HG02943 (cell line): Measurements from ENCODE around the gene PTPN22.

Experiments used
- ATAC-seq: cut with Tn5 transposase; IDR thresholded peaks from one replicate; pipeline ENCODE4 v1.9.1; 2021; ENCODE audit warnings: mild to moderate bottlenecking, low read depth, moderate library complexity; ENCODE audit not compliant: unreplicated experiment

PTPN22 gene

GRCh38 chr1:113871597-113872113, at the start of gene PTPN22:
PTPN22 (minus strand) TSS chr1:113871712.
- ATAC-seq, result peak; percentile 81

GRCh38 chr1:113918243-113918642, 46.7 kb upstream of the PTPN22 start:
- no peak for ATAC-seq

- ATAC-seq, result no peak
Measured at GRCh38 chr1:113917400-113918082, 46.0 kb upstream of the PTPN22 start.

DNA sequence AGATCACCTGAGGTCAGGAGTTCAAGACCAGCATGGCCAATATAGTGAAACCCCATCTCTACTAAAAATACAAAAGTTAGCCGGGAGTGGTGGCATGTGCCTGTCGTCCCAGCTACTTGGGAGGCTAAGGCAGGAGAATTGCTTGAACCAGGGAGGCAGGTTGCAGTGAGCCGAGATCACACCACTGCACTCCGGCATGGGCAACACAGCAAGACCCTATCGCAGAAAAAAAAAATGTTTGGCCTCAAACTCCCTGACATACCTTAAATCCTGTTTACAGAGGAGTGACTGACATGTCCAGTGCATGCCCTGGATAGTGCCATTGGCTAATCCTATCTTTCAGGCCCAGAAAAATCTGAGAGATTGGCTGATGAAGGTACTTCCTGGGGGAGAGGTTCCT, 45.5 kb upstream of the PTPN22 start:
- ATAC-seq, result no peak

- no peak for ATAC-seq
Measured at GRCh38 chr1:113913887-113914664, 42.6 kb upstream of the PTPN22 start.

- no peak for ATAC-seq
Measured at GRCh38 chr1:113913312-113913668, 41.8 kb upstream of the PTPN22 start.

DNA sequence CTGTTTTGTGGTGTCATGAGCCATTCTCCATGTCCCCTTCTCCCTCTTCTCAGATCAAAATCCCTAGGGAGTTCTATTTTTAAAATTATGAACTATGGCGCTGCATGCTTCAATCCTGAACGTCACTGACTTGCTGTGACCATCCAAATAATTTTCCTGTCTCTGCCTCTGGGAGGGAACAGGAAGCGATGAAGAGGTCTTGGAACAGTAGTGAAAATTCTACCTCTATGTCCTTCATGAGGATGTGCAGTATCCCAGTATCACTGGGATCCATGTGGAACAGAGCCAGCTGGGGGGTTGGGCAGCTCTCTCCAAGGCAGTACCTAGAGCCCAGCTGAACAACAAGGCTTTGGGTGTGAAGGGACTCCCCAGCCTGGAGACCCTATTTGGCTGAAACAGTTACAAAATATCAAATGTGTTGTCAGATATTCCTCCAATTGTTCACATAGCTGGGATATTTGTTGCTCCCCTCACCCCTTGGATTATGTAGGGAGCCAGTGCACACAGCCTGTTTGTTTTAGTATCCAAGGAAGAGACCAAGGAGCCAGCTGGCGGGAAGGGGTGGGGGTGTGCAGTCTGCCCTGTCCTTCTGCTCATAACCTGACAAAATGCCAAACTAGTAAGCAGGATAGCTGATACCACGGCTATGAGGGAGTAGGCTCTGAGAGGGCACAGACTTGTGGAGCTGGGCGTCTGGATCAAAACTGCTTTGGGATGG, 41.2 kb upstream of the PTPN22 start:
- ATAC-seq, result no peak

DNA sequence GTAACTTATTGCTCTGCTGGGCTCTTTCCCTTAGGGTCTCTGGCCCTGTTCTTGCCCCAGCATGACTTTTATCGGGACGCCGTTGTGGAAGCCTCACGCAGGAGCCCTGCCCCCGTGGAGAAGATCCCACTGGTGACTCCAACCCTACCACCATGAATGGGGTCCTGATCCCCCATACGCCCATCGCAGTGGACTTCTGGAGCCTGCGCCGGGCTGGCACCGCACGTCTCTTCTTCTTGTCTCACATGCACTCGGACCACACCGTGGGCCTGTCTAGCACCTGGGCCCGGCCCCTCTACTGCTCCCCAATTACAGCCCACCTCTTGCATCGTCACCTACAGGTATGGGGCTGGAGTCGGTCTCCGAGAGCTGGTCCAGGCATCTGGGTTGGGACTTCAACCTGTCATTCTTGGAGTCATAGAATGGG, 33.9 kb upstream of the PTPN22 start:
- ATAC-seq, result peak; percentile 9

GRCh38 chr1:113904674-113905434, 33.3 kb upstream of the PTPN22 start, which contains the start of the genes AP4B1 and DCLRE1B:
AP4B1 (minus strand) TSS chr1:113904799; CDS start chr1:113904717, 82 bp downstream.
DCLRE1B (plus strand) TSS chr1:113905326; CDS start chr1:113905587, 261 bp downstream.
- peak; percentile 91 for ATAC-seq

GRCh38 chr1:113904293-113904673, 32.8 kb upstream of the PTPN22 start:
- ATAC-seq, result peak; percentile 21

DNA sequence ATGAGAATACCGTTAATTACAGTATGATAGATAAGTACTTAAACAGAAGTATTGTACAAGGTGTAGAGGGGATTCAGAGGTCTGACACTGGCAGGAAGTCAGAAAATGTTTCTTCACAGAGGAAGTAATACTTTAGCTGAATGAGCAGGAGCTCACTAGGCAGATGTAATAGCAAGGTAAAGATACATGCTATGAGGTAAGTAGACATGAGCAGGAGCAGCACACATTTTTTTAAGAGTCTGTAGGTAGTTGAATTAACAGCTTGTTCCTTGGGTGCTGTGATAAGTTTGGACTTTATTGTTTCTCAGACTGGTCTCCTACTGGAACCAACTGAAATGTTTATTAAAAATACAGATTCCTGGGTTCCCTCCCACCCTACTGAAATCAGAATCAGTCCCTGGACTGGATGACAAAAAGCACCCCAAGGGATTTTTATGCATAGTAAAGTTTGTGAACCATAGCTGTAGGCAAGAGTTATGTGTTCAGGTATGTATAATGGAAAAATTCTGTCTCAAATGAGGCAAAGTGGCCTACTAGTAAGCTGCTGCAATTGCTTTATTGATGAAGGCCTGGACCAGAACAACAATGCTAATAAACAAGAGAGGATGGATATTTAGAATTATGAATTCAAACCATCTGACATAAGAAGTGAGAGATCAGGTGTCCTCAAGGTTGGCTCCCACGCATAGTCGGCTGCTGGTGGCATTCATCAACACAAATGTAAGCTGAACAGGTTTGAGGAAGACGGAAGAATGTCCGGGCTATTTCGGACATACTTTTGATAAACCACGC, 32.2 kb upstream of the PTPN22 start:
- no peak for ATAC-seq

DNA sequence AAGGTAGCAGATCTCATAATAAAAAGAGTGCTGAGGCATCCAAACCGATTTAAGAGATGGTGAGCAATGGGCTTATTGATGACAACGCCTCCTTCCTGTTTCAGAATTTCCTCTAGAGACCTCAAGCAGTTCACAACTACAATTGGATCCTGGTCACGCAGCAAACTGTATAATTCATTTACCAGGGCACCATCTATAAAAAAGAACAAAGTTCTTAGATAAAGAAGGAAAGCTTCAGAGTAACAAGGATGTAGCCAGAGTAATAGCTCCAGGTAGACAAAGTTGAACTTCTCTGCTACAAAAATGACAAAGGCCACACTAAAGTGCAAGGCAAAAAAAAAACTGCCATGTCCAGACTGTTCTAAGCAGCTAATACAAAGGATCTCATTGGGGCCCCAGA, 29.7 kb upstream of the PTPN22 start:
- ATAC-seq, result no peak

DNA sequence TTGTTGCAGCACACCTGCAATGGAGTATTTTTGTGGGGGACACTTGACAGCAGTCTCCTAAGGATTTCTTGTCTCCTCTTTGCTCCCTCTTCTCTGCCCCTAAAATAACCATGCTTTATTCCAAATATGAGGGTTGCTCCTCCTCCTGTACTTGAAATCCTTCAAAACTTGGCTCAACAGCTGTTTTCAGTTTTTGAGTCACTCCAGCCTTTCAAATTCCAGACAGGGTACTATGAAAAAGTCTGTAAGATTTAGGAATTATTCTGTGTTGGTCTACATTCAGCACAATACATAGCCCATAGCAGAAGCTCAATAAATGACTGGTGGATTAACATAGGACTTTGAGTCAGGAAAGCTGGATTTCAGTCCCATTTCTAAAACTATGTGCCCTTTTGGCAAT, 27.6 kb upstream of the PTPN22 start:
- ATAC-seq, result no peak

DNA sequence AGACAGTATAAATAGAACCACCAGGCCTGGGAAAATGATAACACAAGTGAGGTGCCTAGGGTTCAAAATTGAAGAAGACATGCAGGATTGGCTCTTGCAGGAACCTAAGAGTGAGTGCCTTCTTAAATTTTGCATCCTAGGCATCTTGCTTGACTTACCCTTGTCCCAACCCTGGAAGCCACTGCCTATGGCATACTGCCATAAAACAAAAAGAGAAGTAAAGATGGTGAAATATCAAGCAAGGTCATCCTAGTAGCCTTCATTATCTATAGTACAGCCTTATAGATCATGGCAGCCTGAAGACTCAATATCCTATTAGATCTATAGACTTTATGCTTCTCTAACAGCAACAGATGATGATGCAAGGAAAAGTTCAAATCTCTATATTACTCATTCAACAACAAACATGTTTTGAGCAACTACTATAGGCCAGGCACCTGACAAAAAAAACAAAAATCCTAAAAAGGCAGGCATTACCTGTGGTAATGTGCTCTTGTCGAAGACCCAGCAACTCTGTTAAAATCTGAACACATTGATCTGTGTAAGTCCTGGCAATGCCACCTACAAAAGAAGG, 26.8 kb upstream of the PTPN22 start:
- no peak for ATAC-seq

DNA sequence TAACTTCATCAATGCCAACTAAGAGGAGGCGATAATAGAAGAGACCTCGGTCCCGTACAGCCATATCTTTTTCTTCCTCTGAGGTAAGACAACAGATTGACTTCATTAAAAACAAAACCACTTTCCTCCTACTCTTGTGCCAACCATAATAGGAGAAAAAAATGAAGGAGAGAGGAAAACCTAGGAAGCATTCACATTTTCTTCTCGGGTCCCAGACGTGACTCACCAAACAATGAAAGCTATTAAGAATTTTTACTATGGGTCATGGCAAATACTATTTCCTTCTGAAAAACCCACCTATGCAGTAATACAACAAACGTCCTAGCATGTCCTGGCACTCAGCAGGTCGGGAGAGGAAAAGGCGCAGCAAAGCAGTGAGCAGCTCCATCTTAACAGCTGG, 24.4 kb upstream of the PTPN22 start:
- no peak for ATAC-seq

DNA sequence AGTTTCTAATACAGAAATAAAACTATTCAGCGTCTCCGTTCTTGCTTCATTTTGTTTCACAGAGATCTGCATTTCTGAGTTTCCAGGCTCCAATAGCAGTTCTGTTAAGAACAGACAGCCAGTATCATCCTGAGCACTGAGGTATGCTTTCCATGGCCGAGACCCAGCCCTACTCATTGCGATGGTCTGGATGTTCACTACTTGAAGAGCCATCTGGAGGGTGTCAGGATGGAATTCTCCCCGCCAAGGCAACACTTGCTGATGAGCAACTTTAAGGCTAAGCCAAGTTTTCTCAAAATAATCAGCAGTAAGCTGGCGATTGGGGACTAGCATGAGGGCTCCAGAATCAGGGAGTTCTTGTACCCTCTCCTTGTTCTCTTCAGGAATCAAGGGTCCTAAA, 23.6 kb upstream of the PTPN22 start:
- no peak for ATAC-seq

- ATAC-seq, result no peak
Measured at GRCh38 chr1:113893267-113893666, 21.8 kb upstream of the PTPN22 start.

DNA sequence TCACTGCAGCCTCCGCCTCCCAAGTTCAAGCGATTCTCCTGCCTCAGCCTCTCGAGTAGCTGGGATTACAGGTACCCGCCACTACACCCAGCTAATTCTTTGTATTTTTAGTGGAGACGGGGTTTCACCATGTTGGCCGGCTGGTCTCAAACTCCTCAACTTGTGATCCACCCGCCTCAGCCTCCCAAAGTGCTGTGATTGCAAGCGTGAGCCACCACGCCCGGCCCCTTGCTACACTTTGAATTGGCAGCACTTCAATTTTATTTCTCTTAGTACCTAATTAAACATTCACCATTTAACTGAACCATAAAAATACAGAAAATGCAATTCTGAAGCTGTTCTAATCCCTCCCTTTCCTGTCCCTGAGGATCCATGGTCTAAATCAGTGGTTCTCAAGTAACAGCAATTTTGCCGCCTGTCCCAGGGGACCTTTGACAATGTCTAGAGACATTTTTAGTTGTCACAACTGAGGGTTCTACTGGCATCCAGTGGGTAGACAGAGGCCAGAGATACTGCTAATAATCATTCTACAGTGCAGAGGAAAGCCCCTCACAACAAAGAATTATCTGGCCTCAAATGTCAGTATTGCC, 20.2 kb upstream of the PTPN22 start:
- ATAC-seq, result no peak

GRCh38 chr1:113890816-113891215, 19.3 kb upstream of the PTPN22 start:
- ATAC-seq, result no peak
